Activated gamma-delta T cell treated with anti-CD3 and anti-CD28 coated beads, Interleukin-2, amount 50 U/mL, for 16 hours (primary cell): ENCODE results near the gene KCNQ1.

Experiments
- DNase-seq: peaks from one replicate; pipeline ENCODE4 v3.0.0-alpha.2; 2020; ENCODE audit warnings: low read depth

Gene KCNQ1

DNA sequence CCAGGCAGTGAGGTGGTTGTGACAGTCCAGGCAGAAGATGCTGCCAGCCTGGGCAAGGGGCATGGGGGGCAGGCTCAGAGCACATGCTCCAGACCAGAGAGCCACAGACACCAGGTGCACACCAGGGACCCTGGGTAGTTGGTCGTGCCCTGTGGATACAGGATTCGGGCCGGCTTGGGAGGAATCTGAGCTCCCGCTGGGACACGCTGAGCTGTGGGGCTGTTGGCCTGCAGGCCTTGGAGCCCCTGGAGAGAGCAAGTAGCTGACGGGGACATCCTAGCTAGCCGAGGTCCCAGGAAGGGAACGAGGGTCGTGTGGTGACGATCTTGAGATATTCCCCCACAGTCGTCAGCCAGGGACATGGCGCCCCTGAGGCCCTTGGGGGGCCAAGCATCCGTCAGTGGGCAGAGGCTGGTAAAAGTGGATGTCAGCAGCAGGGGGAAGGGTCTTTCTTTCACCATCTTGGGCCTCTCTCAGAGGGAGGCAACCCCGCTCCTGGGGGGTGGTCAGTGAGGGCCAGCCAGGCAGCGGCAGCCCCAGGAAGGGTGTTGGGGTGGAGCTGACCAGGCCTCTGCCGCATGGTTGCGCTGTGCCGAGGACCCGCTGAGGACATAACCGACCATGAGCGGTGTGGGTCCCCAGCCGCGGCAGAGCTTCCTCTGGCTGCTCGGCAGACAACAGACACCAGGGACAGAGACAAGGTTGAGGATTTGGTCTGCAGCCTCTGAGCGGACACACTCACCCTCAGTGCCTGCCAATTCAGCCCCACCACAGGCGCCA lies 396.8 kb downstream of the KCNQ1 start:
- no peak for DNase-seq

DNA sequence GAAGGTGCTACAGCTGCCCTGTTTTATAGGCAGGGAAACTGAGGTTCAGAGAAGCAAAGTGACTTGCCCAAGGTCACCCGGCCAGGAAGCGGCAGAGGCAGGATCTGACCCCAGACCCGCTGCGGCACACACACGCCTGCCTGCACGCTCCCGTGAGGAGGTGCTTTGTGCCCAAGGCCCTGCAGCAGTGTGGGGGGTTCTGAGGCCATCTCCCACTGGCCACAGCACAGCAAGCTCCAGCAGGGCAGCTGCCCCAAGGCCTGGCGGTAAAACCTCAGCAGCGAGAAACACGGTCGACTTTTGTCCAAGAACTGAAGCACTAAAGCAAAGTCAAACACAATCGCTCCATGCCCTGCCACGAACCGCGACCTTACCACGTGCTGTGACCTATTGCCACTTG lies 398.1 kb downstream of the KCNQ1 start:
- no peak for DNase-seq

DNA sequence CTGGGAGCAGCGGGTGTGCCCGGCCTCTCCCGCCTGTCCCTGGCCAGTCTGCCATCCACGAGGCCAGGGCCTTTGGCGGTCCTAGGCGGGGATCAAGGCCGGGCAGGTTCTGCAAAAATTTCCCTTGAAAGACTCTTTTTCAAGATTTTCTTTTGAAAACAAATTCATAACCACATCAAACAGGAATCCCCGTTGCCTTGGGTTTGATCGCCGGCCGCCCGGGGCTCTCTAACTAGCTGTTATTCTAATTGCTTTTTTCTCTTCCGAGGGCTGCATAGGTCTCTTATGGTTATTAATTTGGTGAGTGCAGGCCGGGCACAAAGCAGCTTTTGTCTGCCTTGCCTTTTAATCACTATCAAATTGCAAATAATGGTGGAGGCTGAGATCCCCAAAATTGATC lies 398.7 kb downstream of the KCNQ1 start:
- no peak for DNase-seq

DNA sequence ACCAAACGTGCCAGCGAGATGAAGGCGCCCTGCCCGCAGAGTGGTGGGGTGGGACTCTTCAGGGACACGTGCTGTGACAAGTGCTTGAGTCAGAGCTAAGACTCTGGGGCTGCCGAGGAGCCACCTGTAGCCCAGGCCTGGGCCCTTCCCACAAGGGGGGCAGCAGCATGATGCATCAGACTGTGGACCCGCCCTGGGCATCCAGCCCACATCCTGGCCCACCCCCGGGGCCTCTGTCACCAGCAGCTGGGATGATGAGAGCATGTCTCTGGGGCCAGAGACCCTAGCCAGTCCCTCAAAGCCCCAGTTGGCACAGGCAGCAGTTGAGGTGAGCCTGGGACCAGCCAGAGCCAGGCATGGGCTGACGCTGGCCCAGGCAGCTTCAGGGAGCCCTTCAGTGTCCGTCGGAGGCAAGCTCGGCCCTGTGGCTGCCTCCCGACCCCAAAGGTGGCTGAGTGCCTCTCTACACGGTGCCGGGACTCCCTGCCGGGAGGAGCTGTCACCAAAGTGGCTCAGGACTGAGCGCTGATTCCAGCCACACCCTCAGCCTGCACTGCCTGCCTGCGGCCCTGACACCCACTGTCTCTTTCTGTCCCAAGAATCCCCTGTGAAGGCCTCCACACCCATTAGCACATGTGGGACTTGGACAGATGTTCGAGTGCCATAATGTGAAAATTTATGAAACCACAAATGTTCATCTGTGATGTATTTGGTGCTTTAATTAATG lies 399.5 kb downstream of the KCNQ1 start:
- DNase-seq: no peak

DNA sequence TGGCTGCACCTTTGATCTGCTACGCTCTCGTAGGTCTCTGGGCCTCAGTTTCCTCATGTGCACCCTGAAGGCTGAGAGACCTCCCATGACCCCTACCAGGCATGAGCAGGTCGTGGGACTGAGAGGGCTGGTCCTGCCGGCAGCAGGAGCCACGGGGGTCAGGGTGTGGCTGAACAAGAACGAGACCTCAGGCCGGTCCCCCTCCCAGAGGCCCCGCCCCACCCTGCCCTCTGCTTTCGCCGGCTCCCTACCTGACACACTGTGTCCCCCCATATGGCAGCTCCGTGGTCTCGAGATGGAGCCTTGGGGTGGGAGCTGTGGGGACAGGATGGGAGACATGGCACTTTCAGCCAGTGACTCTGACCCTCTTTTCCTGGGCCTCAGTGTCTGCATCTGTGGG lies 400.2 kb downstream of the KCNQ1 start:
- DNase-seq: no peak

DNA sequence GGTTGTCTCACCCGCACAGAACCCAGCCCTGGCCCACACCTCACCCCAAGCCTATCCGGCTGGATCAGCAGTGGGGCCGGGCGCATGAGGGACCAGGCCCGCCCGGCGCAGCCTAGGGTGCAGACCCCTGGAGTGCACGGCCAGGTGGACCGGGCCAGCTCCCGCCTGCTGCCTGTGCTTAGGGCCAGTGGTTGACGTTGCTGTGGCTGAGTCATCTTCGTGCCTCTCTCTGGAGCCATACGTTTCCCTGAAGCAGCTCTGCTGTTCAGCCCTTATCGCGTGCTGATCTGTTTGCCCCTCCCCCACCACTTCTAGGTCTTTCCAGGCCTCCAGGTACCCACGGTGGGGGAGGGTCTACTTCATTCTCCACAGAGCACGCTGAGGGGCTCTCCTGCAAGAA lies 401.2 kb downstream of the KCNQ1 start:
- no peak for DNase-seq

DNA sequence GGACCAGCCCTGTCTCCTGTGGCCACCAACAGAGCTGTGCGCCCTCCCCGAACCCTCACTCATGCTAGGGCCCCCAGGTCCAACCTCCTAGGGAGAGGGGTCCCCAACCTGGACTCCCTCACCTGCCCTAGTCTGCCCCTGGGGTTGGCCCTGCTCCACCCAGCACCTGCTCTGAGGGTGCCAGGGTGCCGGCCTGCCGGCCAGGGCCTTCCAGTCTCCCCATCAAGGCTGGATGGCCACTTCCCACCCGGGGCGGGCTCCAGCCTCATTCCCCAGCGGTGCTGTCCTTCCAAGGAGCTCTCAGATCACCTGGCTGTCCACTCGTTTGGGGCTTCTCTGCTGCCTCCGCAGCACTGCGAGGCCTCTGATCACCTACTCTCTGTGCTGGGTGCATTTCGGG lies 401.7 kb downstream of the KCNQ1 start:
- DNase-seq: no peak

DNA sequence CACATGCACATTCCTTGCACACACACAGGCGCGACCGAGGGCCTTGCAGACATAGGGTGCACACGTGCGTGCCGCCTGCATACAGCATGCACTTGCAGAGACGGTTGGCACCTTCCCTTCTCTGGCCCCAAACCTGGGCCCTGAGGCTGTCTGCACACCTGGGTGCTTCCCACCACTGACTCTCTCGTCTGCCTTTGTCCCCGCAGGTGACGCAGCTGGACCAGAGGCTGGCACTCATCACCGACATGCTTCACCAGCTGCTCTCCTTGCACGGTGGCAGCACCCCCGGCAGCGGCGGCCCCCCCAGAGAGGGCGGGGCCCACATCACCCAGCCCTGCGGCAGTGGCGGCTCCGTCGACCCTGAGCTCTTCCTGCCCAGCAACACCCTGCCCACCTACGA lies 402.8 kb downstream of the KCNQ1 start:
- no peak for DNase-seq

DNA sequence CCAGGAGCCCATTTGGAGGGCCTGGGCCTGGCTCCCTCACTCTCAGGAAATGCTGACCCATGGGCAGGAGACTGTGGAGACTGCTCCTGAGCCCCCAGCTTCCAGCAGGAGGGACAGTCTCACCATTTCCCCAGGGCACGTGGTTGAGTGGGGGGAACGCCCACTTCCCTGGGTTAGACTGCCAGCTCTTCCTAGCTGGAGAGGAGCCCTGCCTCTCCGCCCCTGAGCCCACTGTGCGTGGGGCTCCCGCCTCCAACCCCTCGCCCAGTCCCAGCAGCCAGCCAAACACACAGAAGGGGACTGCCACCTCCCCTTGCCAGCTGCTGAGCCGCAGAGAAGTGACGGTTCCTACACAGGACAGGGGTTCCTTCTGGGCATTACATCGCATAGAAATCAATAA lies 403.7 kb downstream of the KCNQ1 start:
- DNase-seq: no peak

DNA sequence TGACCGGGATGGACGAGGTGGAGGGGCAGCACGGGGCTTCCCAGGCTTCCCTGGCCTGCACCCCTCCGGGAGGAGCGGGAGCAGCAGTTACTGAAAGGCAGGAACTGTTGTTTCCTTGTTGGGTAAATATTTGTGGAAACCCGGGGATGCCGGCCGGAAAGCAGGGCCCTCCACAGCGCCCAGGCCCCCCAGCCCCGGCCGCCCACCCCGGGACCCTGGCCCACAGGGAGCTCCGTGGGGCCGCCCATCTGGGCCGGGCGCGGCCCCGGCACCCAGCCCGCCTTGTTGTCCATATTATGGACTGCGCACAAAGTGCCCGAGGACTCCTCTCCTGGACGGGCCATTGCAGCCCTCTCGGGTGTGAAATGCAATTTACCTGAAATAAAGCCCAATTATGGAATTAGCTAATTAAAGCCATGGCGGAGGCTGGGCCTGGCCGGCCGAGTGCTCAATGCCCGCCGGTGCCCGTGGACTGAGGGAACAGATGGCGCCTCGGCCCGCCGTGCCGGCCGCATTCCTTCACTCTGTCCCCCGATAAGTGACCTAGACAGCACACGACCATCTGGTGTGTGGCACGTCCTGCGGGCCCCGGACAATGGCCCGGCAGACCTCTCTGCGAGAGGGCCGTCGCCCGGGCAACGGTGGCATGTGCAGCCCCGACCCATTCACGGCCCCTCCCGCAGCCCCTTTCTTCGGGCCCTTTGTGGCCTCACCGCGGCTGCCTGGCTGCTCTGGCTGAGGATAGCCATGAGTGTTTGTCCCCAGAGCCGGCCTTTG lies 405.4 kb downstream of the KCNQ1 start:
- DNase-seq: no peak

DNA sequence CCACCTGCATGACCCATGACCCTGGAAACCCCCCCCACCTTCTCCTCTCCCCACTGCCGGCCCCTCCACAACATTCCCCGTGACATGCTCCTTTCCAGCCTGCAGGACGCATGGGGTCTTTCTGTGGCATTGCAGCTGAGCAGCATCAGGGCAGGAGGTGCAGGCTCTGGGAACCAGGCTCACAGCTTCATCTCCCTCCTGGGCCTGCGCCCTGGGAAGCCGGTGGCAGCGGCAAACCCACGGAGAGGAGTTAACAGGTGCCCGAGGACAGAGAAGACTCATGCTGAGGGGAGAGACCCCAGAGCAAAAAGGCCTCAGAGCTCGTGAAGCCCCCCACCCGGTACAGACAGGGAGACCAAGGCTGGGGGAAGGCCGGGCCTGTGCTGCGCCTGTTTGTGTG lies 408.6 kb downstream of the KCNQ1 start:
- DNase-seq: no peak

DNA sequence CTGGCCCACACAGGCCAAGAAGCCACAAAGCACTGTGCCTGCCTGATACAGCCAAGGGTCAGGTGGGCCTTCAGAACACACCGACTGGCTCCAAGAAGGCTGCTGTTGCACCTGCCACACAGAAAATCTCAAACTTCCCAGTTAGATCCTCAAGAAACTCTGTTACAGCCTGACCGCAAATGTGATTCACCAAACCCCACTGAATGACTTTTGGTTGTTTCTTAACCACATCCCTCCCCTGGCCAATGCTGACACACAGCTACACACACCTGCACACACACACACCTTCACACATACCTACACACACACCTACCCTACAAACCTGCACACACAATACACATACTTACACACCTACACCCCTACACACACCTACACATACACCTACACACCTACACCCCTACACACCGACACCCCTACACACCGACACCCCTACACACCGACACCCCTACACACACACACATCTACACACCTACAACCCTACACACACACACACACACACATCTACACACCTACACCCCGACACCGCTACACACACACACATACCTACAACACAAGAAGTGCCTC lies 409.3 kb downstream of the KCNQ1 start:
- DNase-seq: no peak

DNA sequence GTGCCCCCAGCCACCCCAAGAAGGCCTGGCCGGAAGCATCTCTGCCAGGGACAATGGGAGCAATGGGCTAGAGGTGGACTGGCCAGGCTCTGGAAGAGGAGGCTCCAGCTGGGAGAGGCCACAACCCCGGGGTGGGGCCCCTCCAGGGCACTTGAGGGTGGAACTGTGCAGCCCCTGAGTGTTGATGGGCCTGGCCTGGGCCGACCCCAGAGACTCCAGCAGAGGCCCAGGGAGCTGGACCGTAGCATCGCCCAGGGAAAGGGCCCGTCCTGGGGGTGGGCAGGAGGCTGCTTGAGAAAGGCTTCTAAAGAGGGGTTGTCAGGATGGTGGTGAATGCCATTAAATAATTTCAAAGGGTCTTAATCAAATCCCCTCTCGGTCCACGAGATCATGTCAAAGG lies 410.4 kb downstream of the KCNQ1 start:
- DNase-seq: no peak

DNA sequence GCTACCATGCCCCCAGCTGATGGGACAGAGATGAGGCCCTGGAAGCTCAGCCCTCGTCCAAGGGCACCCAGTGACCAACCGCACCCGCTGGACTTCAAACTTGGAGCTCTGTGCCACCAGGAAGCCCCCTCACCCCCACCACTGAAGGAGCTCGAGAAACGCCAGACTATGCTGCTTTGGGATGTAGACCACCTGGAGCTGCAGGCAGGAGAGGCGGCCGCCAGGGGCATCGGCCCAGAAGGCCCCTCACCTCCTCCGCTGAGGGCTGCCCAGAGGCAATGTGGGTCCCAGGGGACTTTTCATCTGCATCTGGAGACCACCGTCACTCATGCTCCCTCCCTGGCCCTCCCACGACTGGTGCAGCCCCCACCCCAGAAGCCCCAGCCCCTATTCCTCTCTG lies 412.5 kb downstream of the KCNQ1 start:
- no peak for DNase-seq

DNA sequence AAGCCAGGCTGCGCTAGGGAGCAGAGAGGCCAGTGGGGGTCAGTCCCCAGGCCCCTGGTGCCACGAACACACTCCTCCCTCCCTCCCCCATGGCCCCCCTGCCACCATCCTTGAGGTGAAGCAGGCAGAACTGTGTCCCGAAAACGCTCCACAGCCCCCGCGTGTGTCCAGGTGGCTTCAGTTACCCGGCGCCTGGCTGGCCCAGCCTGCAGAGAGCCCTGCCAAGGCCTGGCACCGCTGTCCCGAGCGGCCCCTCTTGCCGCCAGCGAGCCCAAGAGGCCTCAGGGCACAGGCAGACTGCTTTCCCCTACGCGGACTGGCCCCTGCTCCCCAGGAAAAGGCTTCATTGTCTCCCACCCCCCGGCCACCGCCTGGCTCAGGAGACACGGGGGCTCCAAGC lies 413.1 kb downstream of the KCNQ1 start:
- no peak for DNase-seq

DNA sequence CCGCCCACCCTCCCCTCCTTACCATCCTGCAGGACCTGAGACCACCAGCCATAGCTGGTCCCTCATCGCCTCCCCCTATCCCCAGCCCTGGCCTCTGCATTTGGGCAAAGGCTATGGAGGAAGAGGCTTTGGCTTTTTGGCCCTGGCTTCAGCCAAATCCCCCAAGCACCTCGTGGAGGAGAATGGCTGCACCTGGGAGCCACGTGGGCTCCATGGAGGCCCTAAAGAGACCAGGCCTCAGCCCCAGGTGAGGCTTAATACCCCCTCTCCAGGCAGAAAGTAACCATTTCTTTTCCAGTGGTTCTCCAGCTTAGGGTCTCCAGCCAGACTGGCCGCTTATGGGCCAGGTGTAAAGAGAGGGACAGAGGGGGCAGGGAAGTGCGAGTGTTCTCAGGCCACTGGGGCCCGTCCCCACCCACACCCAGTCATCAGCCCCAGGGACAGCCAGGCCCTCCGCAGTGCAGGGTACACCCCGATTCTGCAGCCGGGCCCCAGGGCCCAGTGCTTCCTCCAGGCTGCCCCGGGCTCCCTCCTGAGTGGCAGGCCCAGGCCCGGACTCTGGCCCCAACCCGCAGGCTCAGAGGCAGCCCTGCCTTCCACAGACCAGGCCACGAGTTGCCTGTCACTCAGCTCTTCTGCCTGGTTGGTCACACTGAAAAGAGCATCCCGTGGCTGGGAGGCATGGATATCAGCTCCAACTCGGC lies 414.3 kb downstream of the KCNQ1 start:
- no peak for DNase-seq

DNA sequence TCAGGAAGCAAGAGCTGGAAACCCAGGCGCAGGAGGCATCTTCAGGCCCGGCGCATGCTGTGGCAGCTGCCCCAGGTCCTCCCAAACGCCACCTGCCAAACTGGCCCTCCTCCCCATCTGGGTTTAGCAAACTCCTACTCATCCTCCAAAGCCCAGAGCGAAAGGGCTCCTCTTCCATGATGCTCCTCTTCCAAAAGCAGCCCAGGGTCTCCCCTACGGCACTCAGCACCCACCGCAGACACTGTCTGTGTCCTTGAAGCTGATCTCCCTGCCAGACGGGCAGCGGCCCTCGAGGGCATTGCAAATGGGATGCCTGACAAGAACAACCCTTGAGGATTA lies 414.9 kb downstream of the KCNQ1 start:
- no peak for DNase-seq

DNA sequence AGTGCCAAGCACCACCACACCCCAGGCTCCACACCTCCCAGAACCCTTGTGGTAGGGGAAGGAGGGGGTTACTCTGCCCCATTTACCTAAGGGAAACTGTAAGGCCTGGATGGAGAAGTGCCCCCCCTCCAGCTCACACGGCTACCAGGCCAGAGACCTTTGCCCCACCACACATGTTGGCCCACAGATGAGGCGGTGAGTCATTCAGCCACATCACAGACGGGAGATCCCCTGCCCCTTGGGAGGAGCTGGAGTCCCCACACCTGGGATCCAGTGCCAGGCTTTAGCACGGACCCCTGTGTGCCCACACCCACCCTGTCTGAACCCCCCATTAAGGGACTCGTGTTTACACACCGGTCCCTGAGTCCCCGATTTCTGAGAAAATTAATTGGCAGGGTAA lies 415.8 kb downstream of the KCNQ1 start:
- DNase-seq: no peak

DNA sequence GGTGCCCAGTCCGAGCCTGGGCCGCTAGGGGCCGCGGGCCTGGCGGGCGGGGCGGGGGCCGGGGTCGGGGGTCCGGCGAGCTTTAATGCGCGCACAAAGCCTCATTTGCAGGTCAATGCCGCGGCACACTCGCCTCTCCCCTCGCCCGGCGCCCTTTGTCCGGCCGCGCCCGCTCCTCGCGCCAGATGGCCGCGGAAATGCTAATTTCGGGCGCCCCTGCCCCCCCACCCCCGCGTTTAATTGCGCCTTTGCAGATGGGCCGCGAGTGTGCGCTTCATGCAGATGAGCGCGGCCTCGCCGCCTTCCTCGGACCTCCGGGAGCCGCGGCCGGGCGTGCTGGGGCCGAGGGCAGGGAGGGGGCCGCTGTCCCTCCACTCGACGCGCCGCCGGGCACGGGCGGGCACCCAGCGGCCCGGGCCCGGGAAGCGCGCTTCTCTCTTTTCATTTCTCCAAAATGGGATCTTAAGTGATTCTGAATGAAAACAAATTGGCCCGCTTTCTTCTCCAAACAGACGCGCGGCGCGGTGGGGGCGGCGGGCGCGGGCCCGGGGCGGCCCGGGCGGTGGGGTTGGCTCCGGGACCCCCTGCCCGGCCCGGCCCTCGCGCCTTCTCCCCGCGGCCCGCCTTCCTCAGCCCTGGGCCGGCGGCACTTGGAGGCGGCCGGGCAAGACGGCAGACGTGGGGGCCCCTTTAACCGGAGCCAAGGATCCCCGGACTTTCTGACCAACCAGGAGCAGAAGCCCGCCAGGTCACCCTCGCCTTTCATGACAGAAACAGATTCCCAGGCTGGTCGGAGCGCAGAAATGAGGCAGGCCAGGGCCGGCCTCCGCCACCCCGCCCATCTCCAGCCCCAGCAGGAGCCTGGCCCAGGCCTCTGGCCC lies 417.8 kb downstream of the KCNQ1 start:
- DNase-seq: no peak

DNA sequence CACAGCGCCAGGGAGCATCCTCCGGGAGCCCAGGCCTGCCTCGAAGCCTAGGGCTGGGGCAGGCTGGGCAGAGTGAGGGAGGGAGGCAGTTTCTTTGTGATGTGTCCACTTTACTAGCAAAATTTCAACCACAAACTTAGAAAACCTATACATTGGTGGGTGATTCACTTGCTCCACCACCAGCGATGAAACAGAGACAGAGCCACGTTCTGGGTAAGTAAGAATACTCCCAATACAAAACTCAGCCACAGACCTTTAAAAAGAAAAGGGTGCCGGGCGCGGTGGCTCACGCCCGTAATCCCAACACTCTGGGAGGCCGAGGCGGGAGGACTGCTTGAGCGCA lies 418.4 kb downstream of the KCNQ1 start:
- DNase-seq: no peak

DNA sequence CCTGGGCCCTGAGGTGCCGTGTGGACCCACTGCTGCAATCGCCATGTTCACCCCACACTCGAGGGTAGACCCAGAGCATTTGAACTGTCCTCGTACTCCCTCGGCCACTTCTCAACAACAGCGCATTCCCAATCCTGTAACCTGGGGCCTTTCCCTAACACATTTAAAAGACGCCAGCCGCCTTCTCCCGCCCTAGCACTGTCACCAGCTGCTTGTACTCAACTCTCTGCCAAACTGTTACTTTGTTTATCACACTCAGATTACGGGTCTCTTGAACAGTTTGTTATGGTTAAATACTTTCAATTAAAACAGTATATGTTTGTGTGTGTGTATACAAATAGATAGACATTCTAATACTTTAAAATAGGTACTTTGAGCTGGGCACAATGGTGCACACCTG lies 420.1 kb downstream of the KCNQ1 start:
- no peak for DNase-seq
